CD4-positive, alpha-beta T cell treated with Interleukin-6 at 100 ng/mL for 8 hours (primary cell): ENCODE measurements around the gene RGS16.
"Not testable (repeated sequence)": the region's sequence is repeated elsewhere in the genome, so short reads cannot be mapped to it uniquely, and the experiment has no call there.

ENCODE experiments used
- DNase-seq: peaks from one replicate; pipeline ENCODE4 v3.0.0-alpha.2; 2020; ENCODE audit warnings: mixed read lengths, low spot score

The RGS16 gene, protein sequence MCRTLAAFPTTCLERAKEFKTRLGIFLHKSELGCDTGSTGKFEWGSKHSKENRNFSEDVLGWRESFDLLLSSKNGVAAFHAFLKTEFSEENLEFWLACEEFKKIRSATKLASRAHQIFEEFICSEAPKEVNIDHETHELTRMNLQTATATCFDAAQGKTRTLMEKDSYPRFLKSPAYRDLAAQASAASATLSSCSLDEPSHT

DNA sequence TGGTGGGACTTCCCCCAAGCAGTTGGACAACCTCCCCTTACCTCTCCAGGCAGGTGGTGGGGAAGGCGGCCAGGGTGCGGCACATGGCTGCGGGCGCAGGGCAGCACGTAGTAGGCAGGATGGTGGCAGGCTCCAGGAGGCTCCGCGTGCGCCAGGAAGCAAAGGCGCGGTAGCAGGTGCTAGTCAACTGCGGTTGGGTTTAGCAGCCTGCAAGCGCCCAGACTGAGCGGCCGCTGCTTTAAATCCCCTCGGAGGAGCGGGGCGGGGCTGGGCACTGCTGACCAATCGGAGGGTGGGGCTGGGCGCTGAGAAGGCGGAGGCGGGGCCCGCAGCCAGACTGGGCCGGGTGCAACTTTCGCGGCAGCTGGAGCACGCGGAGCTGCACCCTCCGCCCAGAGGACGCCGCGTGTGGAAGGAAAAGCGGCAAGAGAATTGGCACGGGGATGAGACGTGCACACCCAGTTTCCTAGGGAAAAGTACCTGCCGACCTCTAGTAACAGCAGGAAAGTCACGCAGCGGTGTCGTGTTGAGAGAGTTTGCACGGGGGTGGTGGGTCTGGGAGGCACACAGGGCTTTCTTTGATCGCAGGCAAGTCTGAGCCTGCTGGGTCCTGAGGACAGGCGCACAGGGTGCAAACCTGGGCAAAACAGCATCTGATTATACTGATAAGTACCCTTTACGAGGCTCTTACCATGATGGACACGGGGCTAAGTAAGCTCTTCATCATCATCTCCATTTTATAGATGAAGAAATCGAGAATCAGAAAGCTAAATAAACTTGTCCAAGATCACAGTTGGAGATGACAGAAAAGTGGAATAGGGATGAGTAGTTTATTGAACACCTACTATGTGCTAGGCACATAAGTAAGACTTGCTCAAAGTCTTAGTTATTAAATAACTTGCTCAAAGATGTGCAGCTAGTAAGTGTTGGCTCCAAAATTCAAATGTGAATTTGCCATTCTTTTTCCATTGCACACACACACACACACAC lies at the start of gene RGS16:
Gene RGS16, minus strand, starts transcription at position 215 of the 990 bp plus-strand sequence. Its CDS starts 130 bp downstream, at position 85.
- DNase-seq = peak; percentile 92

DNA sequence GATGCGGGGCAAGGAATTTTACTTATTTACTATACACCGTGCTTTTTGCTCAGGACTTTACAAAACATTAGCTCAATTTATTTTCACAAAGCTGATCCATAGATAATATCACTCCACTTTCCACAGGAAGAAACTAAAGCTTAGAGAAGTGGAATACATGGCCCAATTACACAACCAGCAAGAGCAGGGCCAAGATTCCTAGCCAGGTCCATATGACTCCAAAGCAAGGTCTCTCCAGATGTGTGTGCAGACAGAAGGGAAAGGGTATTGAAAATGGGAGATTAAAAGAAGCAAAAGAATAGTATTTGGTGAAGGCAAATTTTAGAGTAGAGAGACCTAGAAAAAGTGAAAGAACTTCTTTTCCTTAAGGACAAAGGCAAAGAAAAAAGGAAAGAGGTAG lies 49.8 kb upstream of the RGS16 start:
- DNase-seq = no peak

DNA sequence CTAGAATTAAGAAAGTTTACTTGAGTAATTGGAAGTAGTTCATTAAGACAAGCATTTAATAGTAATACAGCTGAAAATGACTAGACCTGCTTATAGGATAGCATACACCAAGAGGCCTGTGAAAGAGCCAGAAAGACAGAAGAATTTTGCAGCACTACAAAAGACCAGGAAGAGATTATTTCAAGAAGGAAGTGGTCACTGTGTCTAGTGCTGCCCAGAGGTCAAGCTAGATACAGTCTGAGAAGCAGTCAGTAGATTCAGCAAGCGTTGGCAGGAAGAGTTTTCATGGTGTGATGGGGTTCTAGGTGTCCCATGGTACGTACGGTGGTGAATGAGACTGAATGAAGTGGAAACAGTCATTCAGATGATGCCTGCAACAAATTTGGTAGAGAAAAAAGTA lies 48.7 kb upstream of the RGS16 start:
- DNase-seq = no peak

DNA sequence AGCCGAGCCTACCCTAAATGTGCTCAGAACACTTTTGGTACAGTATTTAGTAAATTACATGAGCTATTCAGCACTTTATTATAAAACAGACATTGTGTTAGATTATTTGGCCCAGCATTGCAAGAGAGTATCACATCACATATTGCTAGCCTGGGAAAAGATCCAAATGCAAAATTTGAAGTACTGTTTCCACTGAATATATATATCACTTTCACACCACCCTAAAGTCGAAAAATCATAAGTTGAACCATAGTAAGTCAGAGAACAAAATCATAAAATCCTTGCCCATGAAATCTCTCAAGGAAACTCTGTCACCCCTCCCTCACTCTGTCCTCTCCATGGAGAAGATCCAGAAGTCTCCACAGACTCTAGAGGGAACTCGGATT lies 47.1 kb upstream of the RGS16 start:
- DNase-seq = no peak

DNA sequence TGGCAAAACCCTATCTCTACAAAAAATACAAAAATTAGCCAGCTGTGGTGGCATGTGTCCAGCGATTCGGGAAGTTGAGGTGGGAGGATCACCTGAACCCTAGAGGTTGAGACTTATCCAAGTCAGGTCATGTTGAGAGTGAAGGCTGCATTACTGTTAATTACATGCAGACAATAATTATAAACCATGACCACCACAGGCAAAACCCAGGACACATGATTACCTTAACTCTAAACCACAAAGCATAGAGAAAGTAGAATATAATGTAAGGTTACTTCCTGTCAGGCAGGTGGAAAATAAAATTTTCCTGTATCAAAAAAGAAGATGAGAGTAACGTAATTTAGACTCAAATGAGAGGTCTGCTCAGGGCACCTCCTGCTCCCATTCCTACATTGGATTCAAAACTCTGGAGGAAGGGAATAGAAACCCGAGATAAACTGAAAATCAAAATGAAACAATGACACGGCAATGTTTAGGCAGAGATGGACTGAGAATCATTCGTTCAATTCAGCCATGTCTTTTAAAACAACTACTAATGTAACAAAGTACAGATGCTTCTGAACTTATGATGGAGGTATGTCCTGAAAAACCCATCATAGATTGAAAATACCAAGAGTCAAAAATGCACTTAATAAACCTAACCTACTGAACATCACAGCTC lies 46.6 kb upstream of the RGS16 start:
- DNase-seq = no peak

DNA sequence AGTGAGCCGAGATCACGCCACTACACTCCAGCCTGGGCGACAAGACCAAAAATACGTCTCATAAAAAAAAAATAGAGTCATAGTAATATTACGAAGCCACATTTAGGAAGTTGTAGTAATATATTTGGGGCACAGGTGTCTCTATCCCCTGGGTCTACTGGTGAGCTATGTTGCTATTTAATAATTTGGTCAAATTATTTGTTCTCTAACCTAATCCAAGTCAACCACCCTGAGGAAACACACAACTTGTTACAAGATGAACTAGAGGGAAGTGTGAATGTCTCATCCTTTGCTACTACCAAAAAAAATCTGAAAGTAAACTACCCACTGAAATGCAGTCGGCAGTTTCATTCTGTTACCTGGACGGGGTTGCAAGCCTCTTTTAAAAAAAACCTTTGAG lies 44.9 kb upstream of the RGS16 start:
- DNase-seq = no peak

DNA sequence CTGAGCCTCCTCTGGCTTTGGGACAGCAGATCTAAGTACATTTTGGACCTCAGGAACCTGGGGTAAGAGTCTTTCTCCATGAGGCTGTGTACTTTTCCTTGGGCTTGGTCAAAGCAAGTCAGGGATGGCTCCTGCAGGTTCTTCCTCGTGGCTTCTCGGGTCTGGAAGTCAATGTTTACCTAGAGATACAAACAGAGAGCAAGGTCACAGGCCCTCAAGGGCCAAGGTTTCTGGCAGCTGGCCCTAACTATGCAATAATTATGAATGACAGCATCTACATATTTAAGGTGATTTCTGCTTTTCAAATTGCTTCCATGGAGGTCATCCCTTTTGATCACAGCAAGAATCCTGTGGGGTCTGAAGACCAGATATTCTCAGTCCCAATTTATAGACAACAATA lies 42.5 kb upstream of the RGS16 start:
- DNase-seq = no peak

DNA sequence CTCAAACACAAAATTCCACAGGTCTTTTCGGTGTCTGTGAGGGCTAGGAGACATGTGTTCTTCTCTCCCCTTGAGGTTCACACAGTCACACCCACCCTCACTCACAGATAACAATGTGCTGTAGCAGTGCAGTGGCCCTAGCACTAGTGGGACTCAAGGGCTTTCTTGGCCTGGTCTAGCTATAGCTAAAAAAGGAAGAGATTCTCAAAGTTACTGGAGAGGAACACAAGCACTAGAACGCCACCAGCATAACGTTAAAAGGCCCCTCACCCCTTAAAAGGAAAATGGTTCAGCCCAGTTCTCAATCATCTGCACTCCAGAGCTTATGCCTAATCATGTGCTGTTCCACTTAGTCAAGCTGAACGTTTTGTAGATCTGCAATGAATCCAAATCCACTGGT lies 40.7 kb upstream of the RGS16 start:
- no peak for DNase-seq

DNA sequence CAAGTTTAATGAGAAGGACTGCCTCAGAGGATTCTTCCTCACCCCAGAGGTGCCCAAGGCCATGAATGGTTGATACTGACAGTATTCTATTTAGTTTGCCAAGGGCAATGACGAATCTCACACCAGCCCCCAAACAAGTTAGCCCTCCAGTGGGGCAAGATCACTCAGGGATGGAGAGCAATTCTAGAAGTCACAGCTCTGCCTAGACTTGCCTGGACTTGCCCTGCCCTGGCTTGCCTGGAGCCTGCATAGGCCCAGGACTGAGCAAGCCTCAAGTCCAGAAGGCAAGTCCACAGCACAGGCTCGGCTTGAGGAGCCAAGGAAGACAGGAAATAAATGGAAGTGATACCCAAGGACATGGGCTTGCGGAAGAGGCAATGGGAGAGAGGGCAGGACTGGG lies 39.5 kb upstream of the RGS16 start:
- DNase-seq = no peak

DNA sequence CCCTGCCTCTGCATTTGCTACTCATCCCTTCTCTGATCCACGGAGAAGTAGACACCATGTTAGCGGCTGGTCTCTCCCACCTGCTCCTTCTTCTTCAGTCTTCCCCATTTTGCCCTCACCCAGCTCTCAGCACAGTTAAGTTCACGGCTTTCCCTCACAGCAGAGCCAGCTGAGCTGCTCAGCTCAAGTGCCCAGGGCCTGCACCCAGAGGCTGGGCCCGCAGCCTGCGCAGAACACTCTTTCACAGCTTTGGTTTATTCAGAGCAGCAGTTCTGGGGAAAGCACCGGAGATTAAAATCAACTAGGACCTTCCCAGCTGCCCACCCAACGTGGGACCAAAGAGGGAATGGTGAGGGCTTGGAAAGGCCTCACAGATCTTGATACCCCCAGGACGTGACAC lies 38.3 kb upstream of the RGS16 start:
- DNase-seq = no peak

DNA sequence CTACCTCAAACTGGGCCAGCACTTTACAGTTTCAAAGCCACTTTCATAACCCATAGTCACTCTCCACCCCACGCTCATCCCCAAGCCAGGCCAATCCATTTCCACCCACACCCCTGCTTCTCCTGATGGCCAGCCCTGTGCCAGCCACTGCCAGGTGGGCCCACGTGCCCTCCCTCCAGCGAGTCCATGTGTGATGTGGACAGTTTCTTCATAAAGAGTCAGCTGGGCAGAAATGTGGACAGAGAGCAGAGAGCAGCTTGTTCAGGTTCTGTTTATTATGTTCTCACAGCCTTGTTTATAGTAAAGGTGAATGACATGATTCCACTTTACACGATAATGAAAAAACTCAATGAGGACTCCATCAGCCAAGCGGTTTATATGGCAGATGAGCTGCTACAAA lies 37.4 kb upstream of the RGS16 start:
- DNase-seq = no peak

DNA sequence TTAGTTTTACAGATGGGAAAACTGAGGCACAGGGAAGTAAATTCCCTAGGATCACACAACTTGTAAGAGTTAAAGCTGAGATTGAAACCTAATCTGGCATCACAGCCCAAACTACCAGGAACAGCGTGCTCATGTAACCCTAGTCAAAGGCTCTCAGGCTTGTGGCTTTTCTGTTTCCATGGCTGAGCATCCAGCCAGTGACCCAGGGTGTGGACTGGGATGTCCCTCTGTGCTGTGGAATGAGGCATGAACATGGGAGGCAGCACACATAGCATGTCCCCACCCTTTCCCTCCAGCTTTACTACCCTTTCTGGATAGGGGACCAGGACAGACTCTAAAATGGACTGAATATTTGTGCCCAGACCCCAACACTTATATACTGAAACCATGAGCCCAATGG lies 35.1 kb upstream of the RGS16 start:
- DNase-seq = no peak

DNA sequence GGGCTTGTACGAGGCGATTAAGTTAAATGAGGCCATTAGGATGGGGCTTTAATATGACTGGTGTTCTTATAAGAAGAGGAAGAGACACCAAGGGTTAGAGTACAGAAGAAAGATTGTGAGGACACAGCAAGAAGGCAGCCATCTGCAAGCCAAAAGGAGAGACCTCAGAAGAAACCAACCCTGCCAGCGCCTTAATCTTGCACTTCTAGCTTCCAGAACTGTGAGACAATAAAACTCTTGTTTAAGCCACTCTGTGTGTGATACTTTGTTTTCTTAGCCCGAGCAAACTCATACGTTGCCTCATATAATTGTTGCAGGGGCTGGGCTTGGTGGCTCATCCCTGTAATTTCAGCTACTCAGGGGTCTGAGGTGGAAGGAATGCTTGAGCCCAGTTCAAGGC lies 33.6 kb upstream of the RGS16 start:
- no peak for DNase-seq

DNA sequence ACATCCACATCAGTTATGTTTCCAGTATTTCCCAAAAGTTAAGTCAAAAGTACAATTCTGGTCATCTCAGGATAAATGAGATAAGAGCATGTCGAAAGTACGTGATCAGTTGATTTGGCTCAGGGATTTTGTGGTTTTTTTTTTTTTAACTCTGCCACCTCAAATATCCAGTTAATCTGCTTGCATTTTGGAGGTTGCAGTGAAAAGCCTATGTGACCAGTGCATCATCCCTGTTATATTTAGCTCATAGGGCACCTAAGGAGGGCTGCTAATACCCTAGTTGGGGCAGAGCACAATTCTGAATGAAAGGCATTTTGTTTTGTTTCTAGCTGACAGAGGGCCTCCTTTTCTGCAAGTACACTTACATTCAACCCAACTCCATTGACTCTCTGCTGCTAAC lies 31.7 kb upstream of the RGS16 start:
- no peak for DNase-seq

DNA sequence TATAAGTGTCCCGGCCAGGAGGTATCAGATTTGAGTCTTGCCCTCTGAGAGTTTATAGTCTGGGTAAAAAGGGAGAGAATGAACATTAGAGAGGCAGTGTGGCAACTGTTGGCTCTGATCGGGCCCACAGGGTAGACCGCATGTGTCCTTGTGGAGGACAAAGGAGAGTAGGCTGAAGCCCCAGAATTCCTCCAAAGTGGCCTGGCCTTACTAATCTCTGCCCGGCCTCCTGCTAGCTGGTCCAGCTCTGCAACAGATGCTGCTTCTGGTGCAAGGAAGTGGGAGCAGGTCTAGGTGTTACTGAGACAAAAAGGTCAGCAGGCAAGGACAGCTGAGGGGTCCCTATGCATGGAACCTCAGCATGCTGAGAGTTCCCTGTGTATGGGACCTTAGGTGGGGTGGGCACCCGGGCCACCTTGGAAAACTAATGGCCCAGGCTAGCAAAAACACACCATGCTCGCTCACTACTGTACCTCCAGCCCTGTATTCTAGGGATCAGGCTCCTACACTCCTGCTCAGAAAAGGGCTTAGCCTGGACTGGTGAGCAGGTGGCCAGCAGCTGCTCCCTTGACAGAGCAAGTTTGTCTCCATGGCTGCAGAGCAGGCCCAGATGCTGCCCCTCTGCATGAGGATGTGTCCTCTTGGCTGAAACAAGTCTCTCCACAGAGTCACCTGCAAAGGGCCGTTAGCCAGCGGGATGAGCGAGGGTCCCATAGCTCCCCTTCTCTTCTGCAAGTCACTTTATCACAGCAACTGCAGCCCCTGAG lies 30.3 kb upstream of the RGS16 start:
- no peak for DNase-seq

DNA sequence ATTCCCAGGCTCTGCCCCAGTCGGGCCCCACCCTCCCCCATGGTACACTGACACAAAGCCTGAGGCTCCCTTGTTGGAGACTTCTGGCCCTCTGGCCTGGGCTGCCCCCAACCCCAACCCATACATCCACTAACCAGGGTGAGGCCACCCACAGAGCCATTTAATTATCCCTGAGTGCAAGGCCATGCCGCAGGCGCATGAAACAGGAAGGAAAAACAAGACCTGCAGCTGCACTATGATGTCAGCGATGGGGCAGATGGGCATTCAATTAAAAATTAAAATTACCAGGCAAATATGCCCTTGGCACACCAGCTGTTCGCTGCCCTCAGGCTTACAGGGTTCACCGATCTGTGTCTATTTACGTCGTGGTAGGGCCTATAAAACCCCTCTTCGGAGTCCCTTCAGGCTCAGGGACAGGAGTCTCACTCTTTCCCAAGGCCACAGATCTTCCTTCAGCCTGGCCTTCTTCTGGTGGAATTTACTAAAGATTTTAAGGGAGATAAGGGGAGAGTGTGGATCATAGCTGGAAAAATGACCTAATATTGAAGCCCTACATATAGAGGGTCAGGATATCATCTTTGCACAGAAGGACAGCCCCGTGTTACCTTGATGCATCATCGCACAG lies 29.6 kb upstream of the RGS16 start:
- DNase-seq = no peak

DNA sequence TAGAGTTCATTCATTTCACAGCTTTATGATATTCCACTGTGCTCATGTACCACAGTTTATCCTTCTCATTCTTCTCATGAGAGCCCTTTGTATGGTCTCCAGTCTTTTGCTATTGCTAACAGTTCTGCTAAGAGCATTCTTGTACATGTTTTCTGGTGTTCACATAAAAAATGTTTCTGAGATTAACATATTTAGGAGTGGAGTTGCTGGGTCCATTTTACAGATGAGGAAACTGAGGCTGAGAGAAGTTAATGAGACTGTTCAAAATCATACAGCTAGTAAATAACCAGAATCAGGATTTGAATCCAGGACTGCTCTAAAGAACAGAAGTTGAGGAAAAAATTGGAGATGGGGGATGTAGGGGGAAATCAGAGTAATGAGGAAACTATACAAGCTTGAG lies 28.8 kb upstream of the RGS16 start:
- DNase-seq = no peak

DNA sequence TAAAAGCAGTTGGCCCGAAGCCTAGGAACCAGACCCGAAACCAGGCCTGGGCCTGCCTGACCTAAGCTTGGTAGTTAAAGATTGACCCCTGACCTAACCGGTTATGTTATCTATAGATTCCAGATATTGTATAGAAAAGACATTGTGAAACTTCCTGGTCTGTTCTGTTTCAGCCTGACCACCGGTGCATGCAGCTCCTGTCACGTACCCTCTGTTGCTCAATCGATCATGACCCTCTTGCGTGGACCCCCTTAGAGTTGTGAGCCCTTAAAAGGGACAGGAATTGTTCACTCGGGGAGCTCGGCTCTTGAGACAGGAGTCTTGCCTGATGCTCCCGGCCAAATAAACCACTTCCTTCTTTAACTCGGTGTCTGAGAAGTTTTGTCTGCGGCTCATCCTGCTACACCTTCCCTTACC lies 28.3 kb upstream of the RGS16 start:
- DNase-seq = not testable (repeated sequence)

DNA sequence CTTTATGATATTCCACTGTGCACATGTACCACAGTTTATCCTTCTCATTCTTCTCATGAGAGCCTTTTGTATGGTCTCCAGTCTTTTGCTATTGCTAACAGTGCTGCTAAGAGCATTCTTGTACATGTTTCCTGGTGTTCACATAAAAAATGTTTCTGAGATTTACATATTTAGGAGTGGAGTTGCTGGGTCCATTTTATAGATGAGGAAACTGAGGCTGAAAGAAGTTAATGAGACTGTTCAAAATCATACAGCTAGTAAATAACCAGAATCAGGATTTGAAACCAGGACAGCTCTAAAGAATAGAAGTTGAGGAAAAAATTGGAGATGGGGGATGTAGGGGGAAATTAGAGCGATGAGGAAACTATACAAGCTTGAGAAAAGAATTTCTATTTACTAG lies 27.8 kb upstream of the RGS16 start:
- no peak for DNase-seq

DNA sequence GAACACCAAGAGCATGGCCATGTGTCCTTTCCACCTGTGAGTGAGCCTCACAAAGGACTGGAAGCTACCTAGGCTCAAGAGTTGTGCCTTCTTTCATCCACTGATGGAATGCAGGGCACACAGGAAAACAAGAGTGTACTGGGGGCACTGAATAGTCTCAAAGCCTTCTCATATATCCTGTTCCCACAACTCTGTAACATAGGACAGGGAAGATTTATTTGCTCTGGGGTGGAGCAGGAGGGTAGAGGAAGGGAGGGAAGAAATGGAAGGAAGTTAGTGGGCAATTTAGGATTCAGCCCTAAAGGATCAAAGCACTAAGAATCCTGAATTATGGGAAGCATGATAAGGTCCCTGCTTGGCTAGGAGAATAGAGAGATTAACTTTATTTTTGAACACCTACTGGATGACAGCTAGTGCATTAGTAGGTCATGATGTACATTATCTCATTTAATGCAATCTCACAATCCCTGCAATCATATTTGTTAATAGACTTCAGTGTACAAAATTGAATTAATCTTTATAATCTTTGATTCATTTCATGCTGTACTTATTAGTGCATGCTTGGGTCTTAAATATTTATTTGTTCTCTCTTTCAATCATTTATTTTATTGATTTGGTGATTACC lies 27.0 kb upstream of the RGS16 start:
- DNase-seq = no peak

DNA sequence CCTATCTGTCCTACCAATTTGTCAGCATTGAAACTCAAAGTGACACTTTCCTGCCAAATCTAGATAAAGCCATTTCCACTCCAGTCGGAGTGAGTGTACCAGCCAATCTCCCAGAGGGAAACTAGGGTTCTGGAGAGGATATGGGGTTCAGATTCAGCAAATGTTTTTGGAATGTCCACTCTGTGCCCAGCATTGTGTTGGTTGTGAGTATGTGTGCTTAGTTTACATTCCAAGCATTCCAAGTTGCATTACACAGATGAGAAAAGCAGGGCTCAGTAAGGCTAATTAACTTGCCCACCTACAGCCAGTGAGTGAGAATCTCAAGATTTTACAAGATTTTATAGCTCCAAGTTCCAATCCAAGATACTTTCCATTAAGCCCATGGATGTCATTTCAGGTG lies 26.4 kb upstream of the RGS16 start:
- DNase-seq = no peak
